GM21526 (cell line): ENCODE measurements around the gene PRSS48.
A peak's percentile ranks its signal among the peaks of the same experiment; 100 is the strongest.
"Not testable (repeated sequence)": the region's sequence is repeated elsewhere in the genome, so short reads cannot be mapped to it uniquely, and the experiment has no call there.

Source experiments
- ATAC-seq: cut with Tn5 transposase; IDR thresholded peaks from one replicate; pipeline ENCODE4 v1.9.1; 2021; ENCODE audit warnings: moderate library complexity; ENCODE audit not compliant: unreplicated experiment, low FRiP score

The PRSS48 gene

DNA sequence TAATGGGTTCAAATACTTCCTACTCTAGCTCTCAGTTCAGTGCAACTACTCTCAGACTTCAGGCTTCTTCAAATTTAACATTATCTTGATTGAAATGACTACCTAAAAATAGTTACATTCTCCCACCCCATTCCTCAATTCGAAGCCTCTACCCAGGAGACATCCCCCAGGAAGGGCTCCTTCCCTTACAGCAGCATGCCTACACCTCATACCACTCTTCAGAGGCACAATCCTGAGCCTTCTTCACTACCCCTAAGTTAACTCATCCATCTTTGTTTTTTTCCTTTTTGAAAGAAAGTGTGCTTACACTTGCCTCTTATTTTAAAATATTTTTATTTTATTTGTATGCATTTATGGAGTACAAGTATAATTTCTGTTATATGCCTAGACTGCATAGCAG, 17.2 kb upstream of the PRSS48 start:
- no peak for ATAC-seq

DNA sequence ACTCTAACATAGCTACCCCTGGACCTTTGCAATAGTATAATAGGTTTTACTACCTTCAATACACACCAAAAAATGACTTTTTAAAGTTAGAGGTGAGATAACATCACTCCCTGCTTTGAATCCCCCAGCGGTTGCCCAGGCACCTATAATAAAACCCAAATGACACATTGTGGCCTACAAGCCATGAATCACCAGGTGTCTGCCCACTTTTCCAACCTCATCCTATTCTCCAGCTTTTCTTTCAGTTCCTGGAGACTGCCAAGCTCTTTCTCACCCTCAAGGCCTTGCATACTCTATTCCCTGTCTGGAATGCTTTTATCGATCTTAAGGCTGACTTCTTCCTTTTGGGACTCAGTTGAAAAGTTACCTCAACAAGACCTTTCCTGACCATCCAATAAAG, 16.4 kb upstream of the PRSS48 start:
- ATAC-seq, result no peak

DNA sequence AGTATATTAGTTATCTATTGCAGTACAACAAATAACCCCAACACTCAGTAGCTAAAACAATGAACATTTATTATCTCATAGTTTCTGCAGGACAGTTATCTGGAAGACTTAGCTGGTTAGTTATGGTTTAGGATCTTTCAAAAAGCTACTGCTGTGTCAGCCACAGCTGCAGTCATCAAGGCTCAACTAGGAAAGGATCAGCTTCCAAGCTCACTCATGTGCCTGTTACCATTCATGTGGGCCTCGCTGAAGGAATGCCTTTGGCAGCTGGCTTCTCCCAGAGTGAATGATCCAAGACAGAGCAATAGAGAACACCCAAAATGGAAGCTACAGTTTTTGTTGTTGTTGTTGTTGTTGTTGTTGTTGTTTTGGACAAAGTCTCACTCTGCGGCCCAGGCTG, 13.5 kb upstream of the PRSS48 start:
- ATAC-seq, result no peak

DNA sequence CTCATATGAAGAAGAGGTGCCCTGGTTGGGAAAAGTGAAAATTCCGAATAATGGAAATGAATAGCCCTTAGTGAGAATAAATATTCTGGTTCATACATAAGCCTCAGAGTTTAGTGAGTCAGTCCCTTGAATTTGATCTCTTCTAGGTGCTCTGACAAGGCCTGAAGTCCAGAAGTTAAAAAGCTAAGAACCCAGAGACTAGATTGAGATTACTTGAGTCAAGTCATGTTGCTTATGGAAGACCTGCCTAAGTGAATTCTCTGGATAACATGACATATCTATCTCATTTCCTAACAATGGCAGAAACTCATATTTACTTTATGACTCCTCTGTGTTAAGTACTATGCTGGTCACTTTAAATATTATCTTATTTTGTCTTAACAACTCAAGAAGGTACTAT, 10.5 kb upstream of the PRSS48 start:
- ATAC-seq, result no peak

DNA sequence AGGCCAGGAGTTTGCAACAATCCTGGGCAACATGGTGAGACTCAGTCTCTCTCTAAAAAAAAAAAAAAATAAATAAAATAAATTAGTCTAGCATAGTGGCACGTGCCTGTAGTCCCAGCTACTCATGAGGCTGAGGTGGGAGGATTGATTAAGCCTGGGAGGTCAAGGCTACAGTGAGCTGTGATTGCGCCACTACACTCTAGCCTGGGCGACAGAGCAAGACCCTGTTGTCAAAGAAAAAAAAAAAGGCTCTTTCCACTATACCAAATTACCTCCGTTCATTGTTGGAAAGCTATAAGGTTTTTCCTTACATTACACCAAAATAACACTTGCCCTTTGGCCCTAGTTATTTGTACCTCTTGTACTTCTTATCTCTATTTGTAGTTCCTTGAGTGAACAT, 9.9 kb upstream of the PRSS48 start:
- ATAC-seq, result no peak

DNA sequence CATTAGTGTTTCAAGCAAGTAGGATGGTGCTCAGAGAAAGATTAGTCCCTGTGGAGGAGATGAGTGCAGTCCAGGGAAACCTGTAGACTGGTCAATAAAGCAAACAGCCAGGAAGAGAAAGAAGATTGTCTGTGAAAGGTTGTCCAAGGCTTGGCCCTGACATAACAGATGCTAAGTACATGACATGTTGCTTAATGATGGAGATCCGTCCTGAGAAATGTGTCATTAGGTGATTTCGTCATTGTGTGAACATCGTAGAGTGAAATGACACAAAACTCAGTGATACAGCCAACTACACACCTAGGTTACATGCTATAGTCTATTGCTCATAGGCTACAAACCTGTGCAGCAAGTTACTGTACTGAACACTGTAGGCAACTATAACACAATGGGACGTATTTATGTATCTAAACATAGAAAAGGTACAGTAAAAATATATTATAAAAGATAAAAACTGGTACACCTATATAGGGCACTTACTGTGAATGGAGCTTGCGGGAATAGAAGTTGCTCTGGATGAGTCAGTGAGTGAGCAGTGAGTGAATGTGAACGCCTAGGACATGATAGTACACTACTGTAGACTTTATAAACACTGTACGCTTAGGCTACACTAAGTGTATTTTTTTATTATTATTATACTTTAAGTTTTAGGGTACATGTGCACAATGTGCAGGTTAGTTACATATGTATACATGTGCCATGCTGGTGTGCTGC, 9.0 kb upstream of the PRSS48 start:
- no peak for ATAC-seq

DNA sequence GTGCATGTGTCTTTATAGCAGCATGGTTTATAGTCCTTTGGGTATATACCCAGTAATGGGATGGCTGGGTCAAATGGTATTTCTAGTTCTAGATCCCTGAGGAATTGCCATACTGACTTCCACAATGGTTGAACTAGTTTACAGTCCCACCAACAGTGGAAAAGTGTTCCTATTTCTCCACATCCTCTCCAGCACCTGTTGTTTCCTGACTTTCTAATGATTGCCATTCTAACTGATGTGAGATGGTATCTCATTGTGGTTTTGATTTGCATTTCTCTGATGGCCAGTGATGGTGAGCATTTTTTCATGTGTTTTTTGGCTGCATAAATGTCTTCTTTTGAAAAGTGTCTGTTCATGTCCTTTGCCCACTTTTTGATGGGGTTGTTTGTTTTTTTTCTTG, 8.1 kb upstream of the PRSS48 start:
- ATAC-seq, result not testable (repeated sequence)

DNA sequence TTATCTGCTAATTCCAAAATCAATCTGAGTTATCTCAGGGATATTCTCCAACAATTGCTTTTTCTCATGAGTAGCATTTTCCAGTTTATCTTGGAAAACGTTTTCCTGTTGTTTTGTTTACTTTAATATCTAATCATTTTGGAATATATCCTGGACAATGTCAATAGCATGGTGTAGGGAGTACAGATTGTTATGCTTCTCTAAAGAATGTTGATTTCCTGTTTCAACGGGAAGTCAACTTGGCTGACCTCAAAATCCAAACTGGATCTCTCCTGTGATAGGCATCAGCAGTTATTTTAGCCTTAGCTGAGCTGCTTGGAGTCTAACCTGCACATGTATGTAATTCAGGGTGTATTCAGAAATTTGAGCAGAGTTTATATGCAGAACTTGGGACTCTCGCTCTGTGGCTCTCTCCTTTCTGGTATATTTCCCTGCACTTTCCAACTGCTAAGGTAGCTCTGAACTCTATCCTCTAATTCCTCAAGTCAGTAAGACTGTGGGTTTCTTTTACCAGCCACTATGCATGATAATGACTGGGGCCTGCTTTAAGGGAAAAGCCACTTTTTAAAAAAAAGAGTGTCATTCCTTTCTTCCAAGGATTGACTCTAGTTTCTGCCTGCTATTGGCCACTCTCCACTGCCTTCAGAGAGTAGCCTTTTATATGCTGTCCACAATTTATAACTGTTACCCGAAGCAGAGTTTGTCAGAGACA, 7.7 kb downstream of the PRSS48 start:
- no peak for ATAC-seq

DNA sequence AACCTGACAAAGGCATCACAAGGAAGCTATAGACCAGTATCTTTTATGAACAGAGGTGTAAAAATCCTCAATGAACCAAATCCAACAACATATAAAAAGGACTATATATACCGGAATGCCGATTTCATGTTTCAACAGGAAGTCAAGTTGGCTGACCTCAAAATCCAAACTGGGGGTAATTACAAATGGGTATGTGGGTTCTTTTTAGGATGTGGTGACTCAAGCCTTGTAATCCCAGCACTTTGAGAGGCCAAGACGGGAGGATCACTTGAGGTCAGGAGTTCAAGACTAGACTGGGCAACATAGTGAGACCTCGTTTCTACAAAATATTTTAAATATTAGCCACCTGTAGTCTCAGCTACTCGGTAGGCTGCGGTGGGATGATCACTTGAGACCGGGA, 10.4 kb downstream of the PRSS48 start:
- no peak for ATAC-seq

DNA sequence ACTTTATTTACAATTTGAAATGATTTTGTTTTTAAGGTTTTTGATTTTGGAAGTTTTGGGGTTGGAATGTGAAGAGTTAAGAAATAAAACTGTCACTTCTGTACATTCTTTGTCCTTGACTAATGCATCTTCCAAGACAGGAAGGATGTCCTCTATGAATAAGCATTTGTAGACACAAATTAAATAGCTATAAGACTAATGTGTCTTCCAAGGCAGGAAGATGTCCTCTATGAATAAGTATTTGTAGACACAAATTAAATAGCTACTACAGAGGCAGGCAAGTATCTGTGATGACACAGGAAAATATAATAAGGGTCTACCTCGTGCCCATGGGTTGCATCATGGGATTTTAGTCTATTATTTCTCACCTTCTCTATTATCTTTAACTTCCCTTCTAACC, 14.5 kb downstream of the PRSS48 start:
- ATAC-seq, result no peak

DNA sequence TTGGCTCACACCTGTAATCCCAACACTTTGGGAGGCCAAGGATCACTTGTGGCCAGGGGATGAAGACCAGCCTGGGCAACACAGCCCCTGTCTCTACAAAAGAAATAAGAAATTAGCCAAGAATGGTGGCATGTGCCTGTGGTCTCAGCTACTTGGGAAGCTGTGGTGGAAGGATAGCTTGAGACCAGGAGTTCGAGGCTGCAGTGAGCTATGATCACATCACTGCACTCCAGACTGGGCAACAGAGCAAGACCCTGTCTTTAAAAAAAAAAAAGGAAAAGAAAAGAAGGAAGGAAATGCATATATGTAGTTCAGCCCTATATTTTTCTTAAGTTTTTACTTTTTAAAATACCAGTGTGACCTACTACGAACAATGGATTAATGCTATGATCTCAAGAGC, 15.1 kb downstream of the PRSS48 start:
- no peak for ATAC-seq

DNA sequence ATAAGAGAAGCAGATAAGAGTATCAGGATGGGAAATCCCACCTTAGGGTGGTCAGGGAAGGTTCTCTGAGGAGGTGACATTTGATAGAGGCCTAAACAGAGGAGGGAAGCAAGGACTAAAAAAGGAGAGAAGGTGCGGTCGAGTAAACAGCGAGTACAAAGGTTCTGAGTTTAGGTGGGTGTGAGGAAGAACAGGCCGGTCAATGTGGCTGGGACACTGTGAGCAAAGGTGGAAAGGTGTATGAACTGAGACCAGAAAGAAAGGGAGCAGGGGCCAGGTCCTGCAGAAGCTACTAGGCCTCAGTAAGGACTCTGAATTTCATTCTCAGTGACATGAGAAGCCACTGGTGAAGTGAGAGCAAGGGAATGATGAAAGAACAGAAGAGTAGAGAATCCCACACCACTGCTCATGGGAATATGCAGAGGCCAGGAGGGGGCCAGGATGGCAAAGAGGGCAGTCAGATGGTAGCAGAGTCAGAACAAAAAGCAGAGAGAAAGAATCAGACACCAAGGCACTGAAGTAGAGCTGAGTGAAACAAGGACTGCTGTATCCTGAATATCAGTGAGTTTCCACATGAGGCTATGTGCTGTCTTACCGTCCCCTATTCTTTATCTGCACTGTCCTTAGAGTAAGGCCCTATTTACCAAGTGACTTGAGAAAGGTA, 18.0 kb downstream of the PRSS48 start:
- no peak for ATAC-seq

DNA sequence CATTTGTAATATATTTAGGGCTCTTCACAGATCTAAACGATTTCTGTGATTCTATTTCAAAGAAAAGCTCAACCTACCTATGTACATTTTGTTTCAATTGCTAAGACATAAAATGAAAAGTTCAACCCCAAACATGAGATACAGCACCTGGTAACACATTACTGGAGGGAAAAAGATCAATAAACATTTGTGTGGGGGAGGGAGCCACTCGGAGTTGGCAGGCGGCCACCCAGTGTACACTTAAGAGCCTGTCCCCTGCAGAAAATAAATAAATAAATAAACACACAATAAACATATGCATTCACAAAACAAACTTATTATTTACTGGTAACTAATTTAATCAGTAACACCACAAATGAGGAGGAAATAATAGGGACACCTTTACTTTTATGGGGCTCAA, 19.3 kb downstream of the PRSS48 start:
- ATAC-seq, result no peak

DNA sequence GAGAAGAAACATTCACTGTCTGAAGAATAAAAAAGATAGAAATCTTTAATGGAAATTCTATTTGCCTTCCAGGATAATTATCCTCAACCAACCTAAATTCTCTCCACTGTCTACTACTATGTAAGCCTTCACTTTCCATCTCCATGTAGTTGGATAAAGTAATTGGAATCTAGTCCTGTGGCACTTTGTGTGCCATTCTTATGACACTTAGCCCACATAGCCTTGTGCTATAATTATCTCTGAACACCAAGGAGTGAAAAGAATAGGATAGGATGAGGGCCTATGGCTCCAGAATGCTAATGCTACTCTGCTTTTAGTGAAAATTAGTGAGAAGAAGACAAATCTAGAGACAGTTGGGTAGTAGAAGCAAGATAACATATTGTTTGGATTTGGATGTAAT, 20.2 kb downstream of the PRSS48 start:
- no peak for ATAC-seq

DNA sequence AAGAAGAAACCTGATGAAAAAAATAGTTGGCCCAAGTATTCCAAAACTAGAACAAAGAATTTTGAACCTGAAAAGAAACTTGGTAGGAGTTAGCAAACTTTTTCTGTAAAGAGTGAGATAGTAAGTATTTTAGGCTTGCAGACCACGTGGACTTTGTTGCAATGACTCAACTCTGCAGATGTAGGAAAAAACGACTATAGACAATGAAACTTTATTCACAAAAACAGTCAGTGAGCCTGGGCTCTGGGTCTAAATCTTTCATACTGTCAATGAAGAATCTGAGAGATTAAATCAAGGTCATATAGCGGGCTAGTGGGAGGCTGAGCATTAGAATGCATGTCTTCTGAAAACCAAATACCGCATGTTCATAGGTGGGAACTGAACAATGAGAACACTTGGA, 25.5 kb downstream of the PRSS48 start:
- no peak for ATAC-seq

DNA sequence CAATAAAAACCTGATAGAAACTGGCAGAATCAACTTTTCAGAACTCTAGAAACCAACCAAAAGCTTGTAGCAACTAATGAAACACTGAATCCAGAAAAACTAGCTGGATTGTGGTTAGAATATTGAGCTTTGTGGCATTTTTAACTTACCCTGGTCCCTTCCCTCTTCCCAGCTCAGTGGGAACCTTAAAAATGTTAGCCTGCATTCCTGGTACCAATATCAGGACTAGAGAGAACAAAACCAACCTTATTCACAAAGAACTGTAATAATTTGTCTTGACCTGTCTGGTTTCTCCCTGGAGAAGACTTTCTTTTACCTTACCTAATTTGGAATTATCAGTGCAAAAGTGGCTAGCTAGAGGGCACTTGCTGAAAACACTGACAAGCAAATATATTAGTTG, 27.3 kb downstream of the PRSS48 start:
- ATAC-seq, result no peak

DNA sequence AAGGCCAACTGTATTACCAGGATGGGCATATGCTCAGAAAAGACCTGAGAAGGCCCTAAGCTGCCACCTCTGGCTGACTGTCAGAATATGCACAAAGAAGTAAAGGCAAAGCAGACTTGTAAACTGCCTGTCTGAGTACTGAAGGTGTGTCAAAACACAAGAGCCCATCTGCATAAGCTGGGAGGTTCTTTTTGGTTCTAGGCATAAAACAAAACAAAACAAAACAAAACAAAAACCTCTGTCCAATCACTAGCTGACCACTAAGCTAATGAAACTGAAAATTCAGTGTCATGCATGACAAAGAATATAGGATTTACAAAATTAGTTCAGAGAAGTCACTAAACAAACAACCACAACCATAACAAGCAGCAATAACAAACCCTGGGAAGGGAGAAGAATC, 27.8 kb downstream of the PRSS48 start:
- ATAC-seq, result peak; percentile 81

DNA sequence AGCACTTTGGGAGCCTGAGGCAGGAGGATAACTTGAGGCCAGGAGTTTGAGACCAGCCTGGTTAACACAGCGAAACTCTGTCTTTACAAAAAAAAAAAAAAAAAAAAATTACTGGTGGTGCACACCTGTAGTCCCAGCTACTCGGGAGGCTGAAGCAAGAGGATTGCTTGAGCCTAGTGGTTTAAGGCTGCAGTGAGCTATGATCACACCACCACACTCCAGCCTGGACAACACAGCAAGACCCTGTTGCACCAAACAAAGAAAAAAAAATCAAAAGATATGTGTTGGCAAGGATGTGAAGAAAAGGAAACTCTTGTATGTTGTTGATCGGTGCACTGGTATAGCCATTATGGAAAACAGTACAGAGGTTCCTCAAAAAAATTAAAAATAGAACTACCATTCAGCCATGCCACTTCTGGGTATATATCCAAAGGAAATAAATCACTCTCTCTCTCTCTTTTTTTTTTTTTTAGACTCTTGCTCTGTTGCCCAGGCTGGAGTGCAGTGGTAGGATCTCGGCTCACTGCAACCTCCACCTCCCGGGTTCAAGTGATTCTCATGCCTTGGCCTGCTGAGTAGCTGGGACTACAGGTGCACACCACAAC, 33.3 kb downstream of the PRSS48 start:
- no peak for ATAC-seq

DNA sequence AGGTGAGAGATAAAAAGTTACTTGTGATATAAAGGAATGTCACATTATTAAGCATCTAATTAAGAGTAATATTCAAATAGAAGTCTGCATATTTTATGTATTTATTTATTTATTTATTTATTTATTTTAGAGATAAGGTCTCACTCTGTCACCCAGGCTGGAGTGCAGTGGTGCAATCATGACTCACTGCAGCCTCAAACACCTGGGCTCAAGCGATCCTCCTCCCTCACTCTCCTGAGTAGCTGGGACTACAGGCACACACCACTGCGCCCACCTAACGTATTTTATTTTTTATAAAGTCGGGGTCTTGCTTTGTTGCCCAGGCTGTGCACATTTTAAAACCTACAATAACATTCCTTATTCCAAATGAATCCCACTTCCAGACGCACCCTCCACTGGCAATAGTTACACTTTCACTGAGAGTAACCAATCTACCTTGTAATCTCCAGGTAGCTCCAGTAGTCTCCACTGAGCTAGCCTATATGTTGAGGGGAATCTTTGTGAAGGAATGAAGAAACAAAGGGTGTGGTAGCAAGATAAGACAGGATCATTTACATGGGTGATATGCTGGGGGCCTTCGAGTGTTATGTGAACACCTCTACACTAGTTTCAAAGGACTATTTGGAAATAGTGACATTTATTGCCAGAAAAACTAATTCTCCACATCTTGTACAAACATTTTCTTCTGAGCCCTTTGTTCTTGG, 36.5 kb downstream of the PRSS48 start:
- ATAC-seq, result no peak

DNA sequence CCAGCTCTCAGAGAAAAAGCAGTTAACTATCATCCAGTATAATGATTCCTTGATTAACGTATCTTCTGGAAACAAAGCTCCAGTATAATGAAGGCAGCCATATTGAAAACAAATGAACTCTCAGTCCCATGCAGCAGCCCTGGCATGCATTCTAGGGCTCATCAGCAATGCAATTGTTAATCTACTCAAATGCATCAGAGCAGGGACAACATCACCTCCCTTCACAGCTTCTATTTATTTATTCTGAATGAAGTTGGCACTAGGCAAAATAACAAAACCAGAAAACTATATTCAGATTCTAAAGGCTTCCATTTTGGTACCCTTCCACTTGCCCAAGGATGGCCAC, 37.0 kb downstream of the PRSS48 start:
- no peak for ATAC-seq

DNA sequence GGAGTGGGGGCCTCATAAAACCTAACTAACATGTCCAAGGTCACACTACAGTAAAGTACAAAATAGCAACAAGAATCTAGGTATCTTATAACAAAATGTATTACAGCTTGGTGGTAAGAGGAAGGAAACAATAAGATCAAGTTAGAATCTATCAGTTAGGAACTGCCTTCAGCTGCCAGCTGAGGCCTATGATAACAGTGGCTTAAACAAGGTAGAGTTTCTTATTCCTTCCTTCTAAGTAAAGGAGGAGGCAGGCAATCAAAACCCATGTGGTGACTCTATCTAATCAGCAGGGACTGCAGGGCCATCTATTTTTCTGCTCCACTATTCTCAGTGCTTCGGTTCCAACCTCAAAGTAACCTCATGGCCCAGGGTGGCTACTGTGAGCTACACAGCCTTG, 37.5 kb downstream of the PRSS48 start:
- ATAC-seq, result no peak
